IMR-90 (cell line): ENCODE results near the gene ELFN1. TPM values are rescaled to one million over a fixed set of nuclear protein-coding genes. Genes with fewer than 3 reads are reported as not detected.

ENCODE experiments used
- ATAC-seq: fragments of 200-7000 bp; cut with Tn5 transposase; 2 replicates; pipeline ENCODE4 v1.9.1; 2020; ENCODE audit warnings: low read depth, mild to moderate bottlenecking, moderate library complexity
- BruUV-seq: library from RNA; stranded (reverse); fragments of 400-500 nt; replicated peaks from 2 replicates; lab custom pipeline; 2021; lab: Mats Ljungman, UMichigan
- CTCF ChIA-PET: fragments of 300-600 bp; formaldehyde crosslinking; extraction: SDS; loops from one replicate; lab custom pipeline; 2021; ENCODE audit warnings: antibody characterized with exemption; lab: Yijun Ruan, JAX
- POLR2A ChIA-PET: fragments of 300-600 bp; sonication (Branson Sonifier 250); formaldehyde crosslinking; loops from one replicate; lab custom pipeline; 2022; ENCODE audit warnings: antibody characterized with exemption; ENCODE audit not compliant: unreplicated experiment; lab: Charles Lee
- DNase-seq: peaks from one replicate; pipeline ENCODE4 v3.0.0; 2013
- H2AFZ ChIP-seq: replicated peaks from 2 replicates; pipeline ENCODE3; 2013; ENCODE audit warnings: low read length, mild to moderate bottlenecking; ENCODE audit not compliant: poor library complexity
- H2AK5ac ChIP-seq: 2 replicates; pipeline ENCODE4 v1.6.1; 2013; ENCODE audit warnings: low read depth, low read length, inconsistent platforms
- H2AK9ac ChIP-seq: replicated peaks from 2 replicates; pipeline ENCODE3; 2013; ENCODE audit warnings: mild to moderate bottlenecking, low read depth, low read length, moderate library complexity; ENCODE audit not compliant: poor library complexity
- H2BK120ac ChIP-seq: 2 replicates; pipeline ENCODE4 v1.6.1; 2013; ENCODE audit warnings: low read depth, low read length, inconsistent platforms
- H2BK15ac ChIP-seq: 3 replicates; pipeline ENCODE4 v1.6.1; 2013; ENCODE audit warnings: low read depth, low read length, inconsistent platforms
- H2BK20ac ChIP-seq: 2 replicates; pipeline ENCODE4 v1.6.1; 2013; ENCODE audit warnings: low read depth, mild to moderate bottlenecking, inconsistent platforms, low read length, moderate library complexity
- H2BK5ac ChIP-seq: 2 replicates; pipeline ENCODE4 v1.6.1; 2013; ENCODE audit warnings: mild to moderate bottlenecking, low read depth, low read length, inconsistent platforms; ENCODE audit not compliant: poor library complexity, severe bottlenecking
- H3K14ac ChIP-seq: replicated peaks from 2 replicates; pipeline ENCODE4 v1.6.1; 2013; ENCODE audit warnings: low read depth, low read length, inconsistent platforms
- H3K18ac ChIP-seq: 2 replicates; pipeline ENCODE4 v1.6.1; 2013; ENCODE audit warnings: low read depth, low read length, control low read depth
- H3K23ac ChIP-seq: 2 replicates; pipeline ENCODE4 v1.6.1; 2013; ENCODE audit warnings: low read depth, low read length, inconsistent platforms
- H3K27ac ChIP-seq: 2 replicates; pipeline ENCODE4 v1.5.1; 2013; ENCODE audit warnings: mild to moderate bottlenecking, control low read depth, low read length; ENCODE audit not compliant: insufficient read depth
- H3K27me3 ChIP-seq: 2 replicates; pipeline ENCODE4 v1.6.1; 2013; ENCODE audit warnings: low read length; ENCODE audit not compliant: control insufficient read depth, insufficient read depth
- H3K36me3 ChIP-seq: 2 replicates; pipeline ENCODE4 v1.6.1; 2013; ENCODE audit warnings: low read length, mixed read lengths; ENCODE audit not compliant: control insufficient read depth, insufficient read depth
- H3K4ac ChIP-seq: 2 replicates; pipeline ENCODE4 v1.6.1; 2013; ENCODE audit warnings: low read depth, low read length, inconsistent platforms
- H3K4me1 ChIP-seq: 2 replicates; pipeline ENCODE4 v1.6.1; 2013; ENCODE audit warnings: low read length, mixed read lengths; ENCODE audit not compliant: control insufficient read depth, insufficient read depth
- H3K4me2 ChIP-seq: 2 replicates; pipeline ENCODE4 v1.6.1; 2013; ENCODE audit warnings: low read depth, mild to moderate bottlenecking, control low read depth, low read length, moderate library complexity
- H3K4me3 ChIP-seq: 2 replicates; pipeline ENCODE4 v1.5.1; 2013; ENCODE audit warnings: low read depth, mild to moderate bottlenecking, control low read depth, low read length, moderate library complexity; ENCODE audit not compliant: insufficient read depth
- H3K56ac ChIP-seq: 2 replicates; pipeline ENCODE4 v1.6.1; 2013; ENCODE audit warnings: low read length, inconsistent platforms; ENCODE audit not compliant: insufficient read depth; ENCODE audit errors: extremely low read depth
- H3K79me1 ChIP-seq, 2 experiments: 2 replicates each; pipeline ENCODE4 v1.6.1; 2013; ENCODE audit warnings: low read length in 2 of 2, inconsistent platforms in 1 of 2, low read depth in 1 of 2
- H3K9ac ChIP-seq: 2 replicates; pipeline ENCODE4 v1.6.1; 2013; ENCODE audit warnings: low read depth, low read length, control low read depth
- H3K9me1 ChIP-seq: 2 replicates; pipeline ENCODE4 v1.6.1; 2013; ENCODE audit warnings: low read length, inconsistent platforms; ENCODE audit not compliant: insufficient read depth
- H3K9me3 ChIP-seq: 2 replicates; pipeline ENCODE4 v1.6.1; 2013; ENCODE audit warnings: low read length; ENCODE audit not compliant: control insufficient read depth, insufficient read depth
- H4K20me1 ChIP-seq: 2 replicates; pipeline ENCODE4 v1.6.1; 2013; ENCODE audit warnings: low read length, inconsistent platforms; ENCODE audit not compliant: insufficient read depth
- H4K5ac ChIP-seq: 2 replicates; pipeline ENCODE4 v1.6.1; 2013; ENCODE audit warnings: mild to moderate bottlenecking, low read depth, low read length, control low read depth
- H4K8ac ChIP-seq, 2 experiments: 2 replicates each; pipeline ENCODE4 v1.6.1; 2013; ENCODE audit warnings: low read depth in 2 of 2, low read length in 2 of 2, control low read depth in 1 of 2, inconsistent platforms in 1 of 2
- H4K91ac ChIP-seq: 2 replicates; pipeline ENCODE4 v1.6.1; 2013; ENCODE audit warnings: low read depth, low read length, inconsistent platforms; ENCODE audit not compliant: insufficient read depth
- BHLHE40 ChIP-seq: fragments of 150-350 bp; IDR thresholded peaks from 2 replicates; pipeline ENCODE4 v1.6.1; 2016; ENCODE audit warnings: mild to moderate bottlenecking, low read depth, low read length
- CEBPB ChIP-seq: IDR thresholded peaks from 2 replicates; pipeline ENCODE4 v1.6.1; 2012; ENCODE audit warnings: low read depth, low read length, improper control_type of control experiment
- FOS ChIP-seq: fragments of 150-350 bp; IDR thresholded peaks from 2 replicates; pipeline ENCODE4 v1.6.1; 2016; ENCODE audit warnings: low read depth, low read length
- MAZ ChIP-seq: IDR thresholded peaks from 2 replicates; pipeline ENCODE4 v1.6.1; 2012; ENCODE audit warnings: low read depth, mild to moderate bottlenecking, low read length, improper control_type of control experiment, moderate library complexity, borderline replicate concordance
- MXI1 ChIP-seq: IDR thresholded peaks from 2 replicates; pipeline ENCODE4 v1.6.1; 2012; ENCODE audit warnings: low read depth, mild to moderate bottlenecking, low read length, moderate library complexity, borderline replicate concordance
- NFE2L2 ChIP-seq: fragments of 150-350 bp; IDR thresholded peaks from 2 replicates; pipeline ENCODE4 v1.6.1; 2016; ENCODE audit warnings: low read depth, mild to moderate bottlenecking, low read length
- POLR2A ChIP-seq: IDR thresholded peaks from 2 replicates; pipeline ENCODE4 v1.6.1; 2012; ENCODE audit warnings: mild to moderate bottlenecking, low read depth, low read length
- RCOR1 ChIP-seq: IDR thresholded peaks from 2 replicates; pipeline ENCODE4 v1.6.1; 2012; ENCODE audit warnings: mild to moderate bottlenecking, low read length, improper control_type of control experiment; ENCODE audit not compliant: insufficient replicate concordance
- SMC3 ChIP-seq: fragments of 150-350 bp; IDR thresholded peaks from 2 replicates; pipeline ENCODE4 v1.6.1; 2016; ENCODE audit warnings: low read depth, mild to moderate bottlenecking, antibody characterized with exemption, low read length, moderate library complexity
- WGBS, 2 experiments: methylation state at CpG; one replicate each; pipeline versions ENCODE4 v1.1.5 to v1.1.7; 2013; ENCODE audit warnings: missing lambda C conversion rate in 2 of 2; ENCODE audit not compliant: insufficient read length in 1 of 2; ENCODE audit errors: extremely low coverage in 2 of 2; 5-methylcytosine and 5-hydroxymethylcytosine counted together
- dilution Hi-C: fragments of 300-500 bp; cut with HindIII; formaldehyde crosslinking; loops from one replicate; pipeline ENCODE4 v1.14.3; 2018; ENCODE audit warnings: low sequenced_read_pairs; ENCODE audit not compliant: unreplicated experiment
- in situ Hi-C: fragments of 300-500 bp; cut with MboI; formaldehyde crosslinking; loops from 3 replicates; pipeline ENCODE4 v1.14.3; 2019; ENCODE audit warnings: low sequenced_read_pairs, inconsistent platforms, mixed read lengths
- intact Hi-C: fragments of 100-400 bp; cut with micrococcal nuclease; formaldehyde crosslinking; loops from 2 replicates; pipeline ENCODE4 v1.10.0; 2022
- polyA plus RNA-seq, 3 experiments: library from polyadenylated mRNA; depleted of rRNA; stranded (reverse); fragments of >200 nt; gene quantifications; 2 replicates each; pipeline ENCODE4 v1.2.3, GENCODE V29; 2012; ENCODE audit warnings: low replicate concordance in 1 of 3
- total RNA-seq: library from RNA; depleted of rRNA; stranded (reverse); fragments of >200 nt; gene quantifications from 2 replicates; pipeline ENCODE4 v1.2.3, GENCODE V29; 2012
- TF ChIP-seq, protein P1 (sequence below): conservative IDR thresholded peaks from 2 replicates; pipeline ENCODE4 v1.5.1; 2012; ENCODE audit warnings: mild to moderate bottlenecking, low read depth, low read length, improper control_type of control experiment
- TF ChIP-seq, protein P2 (sequence below): fragments of 150-350 bp; IDR thresholded peaks from 2 replicates; pipeline ENCODE4 v1.6.1; 2016; ENCODE audit warnings: low read depth, mild to moderate bottlenecking, low read length, moderate library complexity, borderline replicate concordance

The ELFN1 gene
- total and polyA plus RNA-seq, 2 of the 4 experiments (the other 2 are of a cell fraction) = 1.6 to 5.2 TPM

DNA sequence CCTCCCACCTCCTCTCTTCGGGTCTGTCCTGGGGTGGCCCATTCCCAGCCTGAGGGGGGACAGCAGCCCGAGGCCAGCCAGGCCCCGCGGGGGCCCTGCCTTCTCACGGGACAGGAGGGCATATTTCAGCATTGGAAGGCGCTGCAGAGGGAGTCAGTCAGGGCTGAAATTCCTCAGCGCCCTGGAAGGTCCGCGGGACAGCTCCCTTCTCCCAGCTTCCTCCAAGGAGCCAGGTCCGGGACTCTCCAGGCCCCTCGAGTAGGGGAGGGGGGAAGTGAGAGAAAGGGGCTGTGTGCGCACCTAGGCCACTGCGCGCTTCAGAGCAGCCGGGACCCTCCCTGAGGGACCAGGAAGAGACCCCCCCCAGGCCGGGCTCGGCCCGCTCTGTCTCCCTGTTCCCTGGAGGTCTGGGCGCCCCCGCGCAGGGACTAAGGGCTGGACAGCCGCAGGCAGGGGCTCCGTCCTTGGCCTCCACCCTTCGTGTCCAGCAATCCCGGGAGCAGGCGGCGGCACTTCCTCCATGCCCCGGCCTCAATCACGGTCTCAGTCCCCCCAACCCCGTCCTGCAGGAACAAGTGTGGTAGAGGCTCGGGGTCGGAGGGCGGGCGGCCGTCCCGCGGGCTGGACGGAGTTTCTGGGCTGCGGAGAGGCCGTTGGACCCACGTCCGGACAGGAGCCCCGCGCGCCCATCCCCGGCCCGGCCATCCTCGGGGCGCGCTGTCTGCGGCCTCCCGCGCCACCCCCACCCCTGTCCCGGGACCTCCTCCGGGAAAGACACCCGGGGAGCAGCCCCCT, 6.0 kb upstream of the ELFN1 start:
- 0% methylated on average over 7 of the region's 56 CpGs; no CpG with 5 or more reads in 1 of the 2 experiments for WGBS, 2 experiments
- Histone ChIP-seq H3K4ac (no peak overlapping the region), H4K20me1 (no peaks in the 10 kb centered on the region; the same call in 1 of the 2 replicates)

More for the DNA sequence above, 6.0 kb upstream of the ELFN1 start:
- in situ Hi-C loops = no loop called here
- no peak overlapping the region for H2BK15ac ChIP-seq
- H3K9me1 ChIP-seq = no peaks in the 10 kb centered on the region
- dilution Hi-C loops = no loop called here
- H3K4me3 ChIP-seq = peak overlapping the region; percentile 91; the same call in 1 of the 2 replicates
- no peak overlapping the region for H3K27ac ChIP-seq
- H3K23ac ChIP-seq = no peak overlapping the region
- H3K4me2 ChIP-seq = no peak overlapping the region; the same call in 1 of the 2 replicates
- H4K8ac ChIP-seq = no peak overlapping the region
- TF ChIP-seq SMC3 (no peak), POLR2A (no peak), RCOR1 (no peak), FOS (no peak), CEBPB (no peak), MAZ (no peak), MXI1 (no peak), BHLHE40 (no peak), NFE2L2 (no peak)
- TF ChIP-seq, protein P1, sequence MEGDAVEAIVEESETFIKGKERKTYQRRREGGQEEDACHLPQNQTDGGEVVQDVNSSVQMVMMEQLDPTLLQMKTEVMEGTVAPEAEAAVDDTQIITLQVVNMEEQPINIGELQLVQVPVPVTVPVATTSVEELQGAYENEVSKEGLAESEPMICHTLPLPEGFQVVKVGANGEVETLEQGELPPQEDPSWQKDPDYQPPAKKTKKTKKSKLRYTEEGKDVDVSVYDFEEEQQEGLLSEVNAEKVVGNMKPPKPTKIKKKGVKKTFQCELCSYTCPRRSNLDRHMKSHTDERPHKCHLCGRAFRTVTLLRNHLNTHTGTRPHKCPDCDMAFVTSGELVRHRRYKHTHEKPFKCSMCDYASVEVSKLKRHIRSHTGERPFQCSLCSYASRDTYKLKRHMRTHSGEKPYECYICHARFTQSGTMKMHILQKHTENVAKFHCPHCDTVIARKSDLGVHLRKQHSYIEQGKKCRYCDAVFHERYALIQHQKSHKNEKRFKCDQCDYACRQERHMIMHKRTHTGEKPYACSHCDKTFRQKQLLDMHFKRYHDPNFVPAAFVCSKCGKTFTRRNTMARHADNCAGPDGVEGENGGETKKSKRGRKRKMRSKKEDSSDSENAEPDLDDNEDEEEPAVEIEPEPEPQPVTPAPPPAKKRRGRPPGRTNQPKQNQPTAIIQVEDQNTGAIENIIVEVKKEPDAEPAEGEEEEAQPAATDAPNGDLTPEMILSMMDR = no peak
- TF ChIP-seq, protein P2, sequence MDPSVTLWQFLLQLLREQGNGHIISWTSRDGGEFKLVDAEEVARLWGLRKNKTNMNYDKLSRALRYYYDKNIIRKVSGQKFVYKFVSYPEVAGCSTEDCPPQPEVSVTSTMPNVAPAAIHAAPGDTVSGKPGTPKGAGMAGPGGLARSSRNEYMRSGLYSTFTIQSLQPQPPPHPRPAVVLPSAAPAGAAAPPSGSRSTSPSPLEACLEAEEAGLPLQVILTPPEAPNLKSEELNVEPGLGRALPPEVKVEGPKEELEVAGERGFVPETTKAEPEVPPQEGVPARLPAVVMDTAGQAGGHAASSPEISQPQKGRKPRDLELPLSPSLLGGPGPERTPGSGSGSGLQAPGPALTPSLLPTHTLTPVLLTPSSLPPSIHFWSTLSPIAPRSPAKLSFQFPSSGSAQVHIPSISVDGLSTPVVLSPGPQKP = no peak
- H3K14ac ChIP-seq = no peak overlapping the region
- no peak overlapping the region for H4K91ac ChIP-seq
- intact Hi-C loops = loop anchor here (2.0 kb wide), 1 partner anchor 685 kb away; no protein-coding TSS in a partner anchor
- H3K27me3 ChIP-seq = peaks cover 60% of the 10 kb centered on the region
- H3K36me3 ChIP-seq = no peaks in the 10 kb centered on the region
- H2AK5ac ChIP-seq = no peak overlapping the region
- no peak overlapping the region for H2BK20ac ChIP-seq
- peaks cover 2% of the 10 kb centered on the region; the same call in 1 of the 2 replicates for H3K4me1 ChIP-seq
- H4K5ac ChIP-seq = no peak overlapping the region
- ChIA-PET POLR2A (no interaction called here), CTCF (interaction anchor here (0.6 kb wide), 1 partner anchor 539 kb away, joined by 3 read pairs; no protein-coding TSS in a partner anchor)
- ATAC-seq = no peak
- peak overlapping the region; percentile 16 for H2AK9ac ChIP-seq
- no peak for DNase-seq
- H3K56ac ChIP-seq = no peak overlapping the region
- no peaks in the 10 kb centered on the region for H3K79me1 ChIP-seq
- H3K9me3 ChIP-seq = peaks cover 2% of the 10 kb centered on the region; the same call in 1 of the 2 replicates
- H2BK5ac ChIP-seq = no peak overlapping the region
- H2AFZ ChIP-seq = peak overlapping the region; percentile 49
- no peak overlapping the region for H2BK120ac ChIP-seq
- H3K18ac ChIP-seq = no peak overlapping the region
- H3K9ac ChIP-seq = no peak overlapping the region
- no TSS peak for BruUV-seq
